ENCODE results near the gene APOF.
"Not testable (repeated sequence)": the region's sequence is repeated elsewhere in the genome, so short reads cannot be mapped to it uniquely, and the experiment has no call there.

The APOF gene, protein sequence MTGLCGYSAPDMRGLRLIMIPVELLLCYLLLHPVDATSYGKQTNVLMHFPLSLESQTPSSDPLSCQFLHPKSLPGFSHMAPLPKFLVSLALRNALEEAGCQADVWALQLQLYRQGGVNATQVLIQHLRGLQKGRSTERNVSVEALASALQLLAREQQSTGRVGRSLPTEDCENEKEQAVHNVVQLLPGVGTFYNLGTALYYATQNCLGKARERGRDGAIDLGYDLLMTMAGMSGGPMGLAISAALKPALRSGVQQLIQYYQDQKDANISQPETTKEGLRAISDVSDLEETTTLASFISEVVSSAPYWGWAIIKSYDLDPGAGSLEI

DNA sequence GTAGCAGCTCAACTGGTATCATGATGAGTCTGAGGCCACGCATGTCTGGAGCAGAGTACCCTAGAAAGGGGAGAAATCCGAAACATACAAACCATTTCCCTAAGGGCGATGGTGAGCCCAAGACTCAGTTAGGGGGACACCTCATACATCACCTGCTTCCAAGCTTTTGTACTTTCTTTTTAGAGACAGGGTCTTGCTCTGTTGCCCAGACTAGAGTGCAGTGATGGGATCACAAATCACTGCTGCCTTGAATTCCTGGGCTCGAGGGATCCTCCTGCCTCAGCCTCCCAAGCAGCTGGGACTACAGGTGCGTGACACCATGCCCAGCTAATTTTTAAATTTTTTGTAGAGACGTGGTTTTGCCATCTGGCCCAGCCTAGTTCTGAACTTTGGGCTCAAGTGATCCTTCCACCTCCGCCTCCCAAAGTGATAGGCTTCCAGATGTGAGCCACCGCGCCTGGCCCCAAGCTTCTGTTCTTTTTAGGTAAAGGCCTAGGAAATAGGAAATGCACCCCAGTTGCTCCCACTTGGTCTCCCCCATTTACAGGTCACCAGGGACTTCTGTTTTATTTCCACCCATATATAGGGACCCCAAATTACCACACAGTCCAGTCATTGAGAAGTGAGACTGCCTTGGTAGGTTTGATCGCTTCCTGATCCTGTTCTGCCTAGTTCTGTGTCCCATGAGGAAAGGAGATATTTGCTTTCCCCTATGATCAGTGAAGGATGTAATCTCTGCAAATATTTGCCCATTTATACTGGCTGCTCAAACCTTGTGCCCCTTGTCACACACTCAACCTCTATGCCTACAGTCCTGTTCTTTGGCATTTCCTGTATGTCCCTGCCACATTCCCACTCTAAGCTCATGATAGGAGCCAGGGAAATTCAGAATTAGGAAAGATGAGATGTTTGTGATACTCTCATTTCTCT is at the start of gene APOF:
Gene APOF (minus strand): TSS at position 728 of the 930 bp plus-strand sequence. CDS start 112 bp downstream, at position 616.
- Mint-ChIP-seq H3K4me3 (peak within 1 kb of the TSS; percentile 96), H3K27me3 (ENCODE audit: low read depth) (no peaks in the 10 kb centered on the region), H3K4me1 (ENCODE audit: low read depth) (peaks cover 23% of the 10 kb centered on the region), H3K27ac (peak within 1 kb of the TSS; percentile 36), H3K36me3 (ENCODE audit: low read depth) (peaks cover 5% of the 10 kb centered on the region), H3K9me3 (no peaks in the 10 kb centered on the region)
- DNase-seq (ENCODE audit: low spot score) = no peak

DNA sequence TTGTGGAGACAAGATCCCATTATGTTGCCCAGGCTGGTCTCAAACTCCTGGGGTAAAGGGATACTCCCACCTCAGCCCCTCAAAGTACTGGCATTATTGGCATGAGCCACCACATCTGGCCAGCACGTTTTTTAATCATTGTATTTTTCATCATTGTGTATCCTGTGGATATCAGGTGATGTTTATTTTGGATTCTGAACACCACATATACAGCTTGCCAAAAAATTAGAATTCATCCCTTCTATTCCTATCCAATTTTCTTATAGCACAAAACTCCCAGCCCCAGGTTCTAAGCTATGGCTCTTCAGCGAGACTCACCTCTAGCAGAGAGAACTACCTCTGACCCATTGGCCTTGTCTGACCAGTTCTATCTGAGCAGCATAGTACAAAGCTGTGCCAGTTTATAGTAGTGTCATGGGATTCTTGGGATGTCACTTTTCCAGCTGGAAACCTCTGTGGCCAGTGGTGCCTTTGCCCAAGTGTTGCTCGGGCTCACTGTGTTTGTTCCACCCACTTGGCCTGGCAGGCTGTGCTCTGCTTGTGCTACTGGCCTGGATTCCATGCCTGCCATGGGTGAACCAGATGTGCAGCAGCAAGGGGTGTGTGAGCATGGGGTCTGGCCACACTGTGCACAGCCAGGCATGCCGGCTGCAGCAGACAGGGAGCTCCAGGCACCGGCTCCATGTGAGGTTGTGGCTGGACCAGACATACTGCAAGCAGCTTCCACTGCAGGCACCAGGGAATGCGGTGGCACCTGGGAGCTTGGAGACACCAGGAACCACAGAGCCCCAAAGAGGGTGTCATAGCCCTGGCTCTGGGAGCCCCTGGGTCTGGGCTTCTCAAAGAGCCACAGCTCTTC is 49.4 kb upstream of the APOF start:
- Mint-ChIP-seq H3K4me3 (no peak overlapping the region), H3K27me3 (ENCODE audit: low read depth) (no peaks in the 10 kb centered on the region), H3K27ac (no peak overlapping the region), H3K9me3 (no peaks in the 10 kb centered on the region), H3K4me1 (ENCODE audit: low read depth) (no peaks in the 10 kb centered on the region), H3K36me3 (ENCODE audit: low read depth) (peaks cover 11% of the 10 kb centered on the region)
- no peak for DNase-seq (ENCODE audit: low spot score)

DNA sequence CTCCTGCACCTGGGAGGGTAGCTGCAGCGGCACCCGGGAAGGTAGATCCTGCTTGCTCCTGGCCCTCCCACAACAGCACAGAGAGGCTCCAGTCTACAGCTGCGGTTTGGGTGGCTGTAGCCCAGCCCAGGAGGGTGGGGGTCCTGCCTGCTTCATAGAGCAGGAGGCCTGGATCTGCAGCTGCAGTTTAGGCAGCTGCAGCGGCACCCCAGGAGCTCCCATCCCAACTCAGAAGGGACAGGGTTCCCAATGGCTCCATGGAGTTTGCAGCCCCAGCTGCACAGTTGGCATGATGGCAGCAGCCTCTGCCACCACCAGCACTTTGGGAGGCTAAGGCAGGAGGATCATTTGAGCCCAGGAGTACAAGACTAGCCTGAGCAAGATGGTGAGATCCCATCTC is 48.1 kb upstream of the APOF start:
- H3K4me1 Mint-ChIP-seq (ENCODE audit: low read depth) = no peaks in the 10 kb centered on the region
- DNase-seq (ENCODE audit: low spot score) = no peak
- H3K9me3 Mint-ChIP-seq = no peaks in the 10 kb centered on the region
- no peaks in the 10 kb centered on the region for H3K27me3 Mint-ChIP-seq (ENCODE audit: low read depth)
- peaks cover 5% of the 10 kb centered on the region for H3K36me3 Mint-ChIP-seq (ENCODE audit: low read depth)
- H3K4me3 Mint-ChIP-seq = no peak overlapping the region
- H3K27ac Mint-ChIP-seq = no peak overlapping the region

DNA sequence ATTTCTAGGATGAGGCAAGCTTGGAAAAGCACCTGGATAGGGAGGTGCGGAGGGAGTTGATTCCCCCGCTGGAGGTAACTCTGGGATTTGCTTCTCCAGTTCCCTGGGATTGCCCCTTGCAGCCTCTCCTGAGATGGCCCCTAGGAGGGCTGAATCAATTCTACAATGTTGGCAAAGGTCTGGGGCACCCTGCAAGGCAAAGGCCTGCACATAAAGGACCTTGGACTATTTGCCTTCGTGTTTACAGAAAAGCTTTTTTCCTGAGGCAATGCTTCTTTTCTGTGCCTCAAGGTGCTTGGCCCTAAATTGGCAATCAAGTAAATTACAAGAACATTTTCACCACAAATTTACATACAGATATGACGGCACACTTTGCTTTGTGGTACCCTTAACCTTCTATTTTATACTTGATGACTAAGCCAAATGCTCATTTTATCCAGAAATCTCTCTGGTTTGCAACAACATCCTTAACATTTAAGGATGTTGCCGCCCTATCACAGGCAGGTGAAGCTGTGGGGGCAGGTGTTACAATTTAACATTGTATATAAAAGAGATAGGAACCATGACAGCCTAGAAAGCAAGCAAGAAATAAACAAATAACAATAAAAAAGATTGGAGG is 46.3 kb upstream of the APOF start:
- H3K27ac Mint-ChIP-seq = no peak overlapping the region
- H3K9me3 Mint-ChIP-seq = no peaks in the 10 kb centered on the region
- no peak for DNase-seq (ENCODE audit: low spot score)
- H3K27me3 Mint-ChIP-seq (ENCODE audit: low read depth) = no peaks in the 10 kb centered on the region
- no peaks in the 10 kb centered on the region for H3K36me3 Mint-ChIP-seq (ENCODE audit: low read depth)
- no peak overlapping the region for H3K4me3 Mint-ChIP-seq
- no peaks in the 10 kb centered on the region for H3K4me1 Mint-ChIP-seq (ENCODE audit: low read depth)

DNA sequence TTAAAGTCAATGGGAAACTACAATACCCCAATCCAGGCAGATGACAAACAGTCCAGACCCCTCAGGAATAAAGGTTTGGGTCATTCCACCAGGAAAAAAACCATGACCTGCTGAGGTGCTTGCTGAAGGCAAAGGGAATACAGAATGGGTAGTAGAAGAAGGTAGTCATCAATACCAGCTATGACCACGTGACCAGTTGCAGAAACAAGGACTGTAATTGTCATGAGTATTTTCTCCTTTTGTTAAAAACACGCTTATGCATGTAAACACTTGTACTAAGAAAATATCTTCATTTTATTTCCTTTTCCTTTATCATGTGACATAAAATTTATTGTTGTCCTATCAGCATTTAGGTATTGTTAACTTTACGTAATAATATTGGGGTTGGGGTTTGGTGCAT is 41.6 kb upstream of the APOF start:
- H3K27me3 Mint-ChIP-seq (ENCODE audit: low read depth); H3K36me3 Mint-ChIP-seq (ENCODE audit: low read depth); H3K9me3 Mint-ChIP-seq; H3K4me1 Mint-ChIP-seq (ENCODE audit: low read depth); H3K27ac Mint-ChIP-seq; DNase-seq (ENCODE audit: low spot score); H3K4me3 Mint-ChIP-seq: not testable (repeated sequence)

DNA sequence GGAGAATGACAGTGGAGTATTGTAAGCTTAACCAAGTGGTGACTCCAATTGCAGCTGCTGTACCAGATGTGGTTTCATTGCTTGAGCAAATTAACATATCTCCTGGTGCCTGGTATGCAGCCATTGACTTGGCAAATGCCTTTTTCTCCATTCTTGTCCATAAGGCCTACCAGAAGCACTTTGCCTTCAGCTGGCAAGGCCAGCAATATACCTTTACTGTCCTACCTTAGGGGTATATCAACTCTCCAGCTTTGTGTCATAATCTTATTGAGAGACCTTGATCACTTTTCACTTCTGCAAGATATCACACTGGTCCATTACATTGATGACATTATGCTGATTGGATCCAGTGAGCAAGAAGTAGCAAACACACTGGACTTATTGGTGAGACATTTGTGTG is 39.0 kb upstream of the APOF start:
- not testable (repeated sequence) for DNase-seq (ENCODE audit: low spot score); H3K27ac Mint-ChIP-seq; H3K36me3 Mint-ChIP-seq (ENCODE audit: low read depth); H3K4me3 Mint-ChIP-seq; H3K4me1 Mint-ChIP-seq (ENCODE audit: low read depth); H3K27me3 Mint-ChIP-seq (ENCODE audit: low read depth)
- peaks cover 11% of the 10 kb centered on the region for H3K9me3 Mint-ChIP-seq

DNA sequence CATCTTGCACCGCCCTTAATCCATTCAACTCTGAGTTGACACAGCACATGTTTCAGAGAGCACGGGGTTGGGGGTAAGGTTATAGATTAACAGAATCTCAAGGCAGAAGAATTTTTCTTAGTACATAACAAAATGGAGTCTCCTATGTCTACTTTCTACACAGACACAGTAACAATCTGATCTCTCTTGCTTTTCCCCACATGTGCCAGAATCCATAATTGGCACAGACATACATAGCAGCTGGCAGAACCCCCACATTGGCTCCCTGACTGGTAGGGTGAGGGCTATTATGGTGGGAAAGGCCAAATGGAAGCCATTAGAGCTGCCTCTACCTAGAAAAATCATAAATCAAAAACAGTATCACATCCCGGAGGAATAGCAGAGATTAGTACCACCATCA is 38.5 kb upstream of the APOF start:
- DNase-seq (ENCODE audit: low spot score); H3K4me3 Mint-ChIP-seq; H3K27me3 Mint-ChIP-seq (ENCODE audit: low read depth); H3K27ac Mint-ChIP-seq; H3K4me1 Mint-ChIP-seq (ENCODE audit: low read depth); H3K36me3 Mint-ChIP-seq (ENCODE audit: low read depth): not testable (repeated sequence)
- peaks cover 11% of the 10 kb centered on the region for H3K9me3 Mint-ChIP-seq

DNA sequence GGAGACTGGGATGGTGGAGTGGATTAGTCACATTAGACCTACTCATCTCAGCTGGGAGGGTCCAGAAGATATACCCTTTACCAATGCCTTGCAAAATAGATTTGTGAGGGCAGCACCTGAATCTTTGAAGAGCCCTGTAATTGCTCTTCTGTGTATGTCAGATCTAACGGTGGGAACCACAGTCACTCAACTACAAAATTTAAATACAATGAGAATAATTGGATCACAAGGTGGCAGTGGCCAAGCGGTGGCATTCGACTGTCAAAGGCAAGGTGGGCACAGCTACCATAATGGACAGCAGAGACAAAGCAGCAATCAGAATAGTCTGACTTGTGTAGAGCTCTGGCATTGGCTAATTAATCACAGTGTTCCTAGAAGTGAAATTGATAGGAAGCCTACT is 36.8 kb upstream of the APOF start:
- H3K4me3 Mint-ChIP-seq; H3K27ac Mint-ChIP-seq; H3K27me3 Mint-ChIP-seq (ENCODE audit: low read depth); H3K36me3 Mint-ChIP-seq (ENCODE audit: low read depth); H3K4me1 Mint-ChIP-seq (ENCODE audit: low read depth); DNase-seq (ENCODE audit: low spot score): not testable (repeated sequence)
- H3K9me3 Mint-ChIP-seq = peaks cover 11% of the 10 kb centered on the region

DNA sequence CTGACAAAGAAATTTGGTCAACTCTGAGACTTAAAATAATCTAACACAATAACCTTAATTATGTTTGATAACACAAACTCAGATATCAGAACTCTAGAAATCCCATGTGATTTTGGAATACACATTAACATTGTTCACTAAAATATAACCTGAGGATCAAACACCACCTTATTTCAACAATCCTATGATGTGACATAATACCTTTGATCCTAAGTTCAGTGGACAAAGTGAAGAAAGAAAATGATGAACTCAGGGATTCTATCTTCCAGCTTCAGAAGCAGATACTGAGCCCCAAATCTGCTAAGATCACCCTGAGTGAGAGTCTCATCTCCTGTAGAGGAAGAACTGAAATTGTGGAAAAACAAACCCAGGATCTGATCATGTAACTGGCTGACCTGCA is 35.7 kb upstream of the APOF start:
- Mint-ChIP-seq H3K4me3 (no peak overlapping the region), H3K36me3 (ENCODE audit: low read depth) (no peaks in the 10 kb centered on the region), H3K27me3 (ENCODE audit: low read depth) (peaks cover 2% of the 10 kb centered on the region), H3K27ac (no peak overlapping the region), H3K4me1 (ENCODE audit: low read depth) (no peaks in the 10 kb centered on the region), H3K9me3 (peaks cover 11% of the 10 kb centered on the region)
- no peak for DNase-seq (ENCODE audit: low spot score)

DNA sequence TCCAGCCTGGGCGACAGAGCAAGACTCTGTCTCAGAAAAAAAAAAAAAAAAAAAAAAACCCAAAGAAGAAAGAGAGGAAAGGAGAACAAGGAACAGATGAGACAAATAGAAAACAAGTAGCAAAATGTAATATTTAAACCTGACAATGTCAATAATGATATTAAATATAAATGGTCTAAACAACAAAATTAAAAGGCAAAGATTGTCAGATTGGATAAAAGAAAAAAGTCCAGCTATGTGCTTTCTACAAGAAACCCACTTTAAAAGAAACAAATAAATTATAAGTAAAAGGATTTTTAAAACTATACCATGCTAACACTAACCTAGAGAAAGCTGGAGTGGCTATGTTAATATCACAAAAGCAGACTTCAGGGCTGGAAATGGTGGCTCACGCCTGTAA is 29.7 kb upstream of the APOF start:
- Mint-ChIP-seq H3K36me3 (ENCODE audit: low read depth) (peaks cover 2% of the 10 kb centered on the region), H3K27ac (no peak overlapping the region), H3K4me3 (no peak overlapping the region), H3K27me3 (ENCODE audit: low read depth) (peaks cover 2% of the 10 kb centered on the region), H3K4me1 (ENCODE audit: low read depth) (no peaks in the 10 kb centered on the region), H3K9me3 (no peaks in the 10 kb centered on the region)
- no peak for DNase-seq (ENCODE audit: low spot score)

DNA sequence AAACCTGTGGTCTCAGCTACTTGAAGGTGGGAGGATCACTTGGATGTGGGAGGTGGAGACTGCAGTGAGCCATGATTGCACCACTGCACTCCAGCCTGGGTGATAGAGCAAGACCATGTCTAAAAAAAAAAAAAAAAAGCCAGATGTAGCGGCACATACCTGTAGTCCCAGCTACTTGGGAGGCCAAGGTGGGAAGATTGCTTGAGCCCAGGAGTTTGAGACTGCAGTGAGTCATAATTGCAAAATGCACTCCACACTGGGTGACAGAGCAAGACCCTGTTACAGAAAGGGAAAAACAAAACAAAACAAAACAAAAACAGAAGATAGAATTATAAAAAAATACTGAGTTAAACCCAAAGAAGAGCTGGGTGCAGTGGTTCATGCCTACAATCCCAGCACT is 29.1 kb upstream of the APOF start:
- no peak overlapping the region for H3K4me3 Mint-ChIP-seq
- H3K9me3 Mint-ChIP-seq = no peaks in the 10 kb centered on the region
- peaks cover 2% of the 10 kb centered on the region for H3K36me3 Mint-ChIP-seq (ENCODE audit: low read depth)
- DNase-seq (ENCODE audit: low spot score) = no peak
- H3K27ac Mint-ChIP-seq = no peak overlapping the region
- peaks cover 2% of the 10 kb centered on the region for H3K27me3 Mint-ChIP-seq (ENCODE audit: low read depth)
- H3K4me1 Mint-ChIP-seq (ENCODE audit: low read depth) = no peaks in the 10 kb centered on the region

DNA sequence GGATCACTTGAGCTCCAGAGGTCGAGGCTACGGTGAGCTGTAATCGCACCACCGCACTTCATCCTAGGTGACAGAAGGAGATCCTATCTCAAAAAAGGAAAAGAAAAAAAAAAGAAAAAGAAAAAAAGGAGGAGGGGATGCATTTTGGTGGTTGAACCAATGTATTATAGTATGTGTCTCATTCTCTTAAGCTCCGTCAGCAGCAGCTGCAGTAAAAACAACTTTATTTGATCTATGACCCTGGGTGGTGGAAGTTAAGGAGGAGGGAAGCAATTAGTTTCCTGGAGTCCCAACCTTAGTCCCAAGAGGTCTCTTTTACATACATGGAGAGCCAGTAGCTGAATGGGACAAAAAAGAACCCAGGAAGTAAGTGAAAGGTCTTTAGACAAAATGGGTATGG is 26.8 kb upstream of the APOF start:
- H3K27ac Mint-ChIP-seq = no peak overlapping the region
- peaks cover 2% of the 10 kb centered on the region for H3K27me3 Mint-ChIP-seq (ENCODE audit: low read depth)
- H3K36me3 Mint-ChIP-seq (ENCODE audit: low read depth) = peaks cover 2% of the 10 kb centered on the region
- no peak for DNase-seq (ENCODE audit: low spot score)
- H3K4me1 Mint-ChIP-seq (ENCODE audit: low read depth) = no peaks in the 10 kb centered on the region
- no peaks in the 10 kb centered on the region for H3K9me3 Mint-ChIP-seq
- H3K4me3 Mint-ChIP-seq = no peak overlapping the region

DNA sequence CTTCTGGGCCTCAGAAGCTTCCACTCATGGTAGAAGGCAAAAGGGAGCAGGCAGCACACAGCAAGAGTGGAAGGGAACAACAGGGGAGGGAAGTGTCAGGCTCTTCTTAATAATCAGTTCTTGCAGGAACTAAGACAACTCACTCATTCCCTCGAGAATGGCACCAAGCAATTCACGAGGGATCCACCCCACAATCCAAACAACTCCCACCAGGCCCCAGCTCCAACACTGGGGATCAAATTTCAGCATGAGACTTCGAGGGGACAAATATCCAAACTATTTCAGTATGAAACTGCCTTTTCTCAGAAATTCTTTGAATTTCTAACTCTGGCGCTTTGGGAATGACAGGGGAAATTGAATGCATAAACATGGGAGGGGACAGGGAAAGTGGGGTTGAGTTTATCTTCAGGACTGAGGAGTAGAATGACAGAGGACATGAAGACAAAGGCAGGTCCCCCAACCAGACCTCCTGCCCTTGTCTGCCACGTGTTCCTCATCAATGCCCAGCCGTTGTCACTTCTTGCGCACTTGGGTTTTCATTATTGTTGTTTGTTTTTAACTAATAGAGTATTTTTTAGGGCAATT is 24.6 kb upstream of the APOF start:
- H3K27ac Mint-ChIP-seq = no peak overlapping the region
- DNase-seq (ENCODE audit: low spot score) = no peak

More for the DNA sequence above, 24.6 kb upstream of the APOF start:
- Mint-ChIP-seq H3K36me3 (ENCODE audit: low read depth) (peaks cover 2% of the 10 kb centered on the region), H3K4me1 (ENCODE audit: low read depth) (no peaks in the 10 kb centered on the region), H3K27me3 (ENCODE audit: low read depth) (no peaks in the 10 kb centered on the region), H3K4me3 (no peak overlapping the region), H3K9me3 (no peaks in the 10 kb centered on the region)

Measured in T-helper 2 cell treated with Interferon-gamma antibody and Interleukin-4, amounts not matched to agents 5 μg/mL and 100 μg/mL, for 36 hours (primary cell).